GM12873 (cell line): ENCODE data around the gene ATXN7L1.

ENCODE experiments used
- CTCF ChIP-seq: IDR thresholded peaks from 2 replicates; pipeline ENCODE4 v1.5.1; 2012; ENCODE audit warnings: low read depth, mild to moderate bottlenecking, moderate library complexity, low read length, control low read depth; ENCODE audit not compliant: insufficient read depth; ENCODE audit errors: missing control alignments

The ATXN7L1 gene

GRCh38 chr7:105707967-105708762 lies 168.2 kb downstream of the ATXN7L1 start:
- no peak for TF ChIP-seq CTCF

- no peak for TF ChIP-seq CTCF
Measured at GRCh38 chr7:105707381-105707780, 169.0 kb downstream of the ATXN7L1 start.

- no peak for TF ChIP-seq CTCF
Measured at GRCh38 chr7:105705427-105705826, 171.0 kb downstream of the ATXN7L1 start.

GRCh38 chr7:105703207-105703930 lies 173.0 kb downstream of the ATXN7L1 start:
- no peak for TF ChIP-seq CTCF

GRCh38 chr7:105699568-105700236 lies 176.7 kb downstream of the ATXN7L1 start:
- TF ChIP-seq CTCF, result no peak

GRCh38 chr7:105698531-105698930 lies 177.9 kb downstream of the ATXN7L1 start:
- no peak for TF ChIP-seq CTCF

GRCh38 chr7:105697753-105698152 lies 178.6 kb downstream of the ATXN7L1 start:
- no peak for TF ChIP-seq CTCF
